Peyer's patch (tissue), 4 donors: ENCODE measurements around the gene HNF1A. TPM values are rescaled to one million over a fixed set of nuclear protein-coding genes. Genes with fewer than 3 reads are reported as not detected.

Experiments used
- DNase-seq, 3 donors: peaks; one replicate each; pipeline ENCODE4 v3.0.0-alpha.2; 2017 to 2019
- H3K27ac ChIP-seq, 4 donors: fragments of 200-600 bp; sonication (generic); one replicate each; pipeline ENCODE4 v1.5.1; 2016 to 2019
- H3K27me3 ChIP-seq, 2 donors: fragments of 200-600 bp; sonication (generic); one replicate each; pipeline ENCODE4 v1.5.1; 2019
- H3K36me3 ChIP-seq, 3 donors: fragments of 200-600 bp; sonication (generic); one replicate each; pipeline ENCODE4 v1.5.1; 2016 to 2019
- H3K4me1 ChIP-seq, 4 donors: fragments of 200-600 bp; sonication (generic); one replicate each; pipeline ENCODE4 v1.5.1; 2016 to 2019
- H3K4me3 ChIP-seq, 4 donors: fragments of 200-600 bp; sonication (generic); 1 replicate in 3 of 4; 2 replicates in 1 of 4; pipeline ENCODE4 v1.5.1; 2016 to 2019; ENCODE audit warnings: mild to moderate bottlenecking in 1 of 4
- H3K9me3 ChIP-seq, 4 donors: fragments of 200-600 bp; sonication (generic); one replicate each; pipeline ENCODE4 v1.5.1; 2016 to 2019; ENCODE audit warnings: mild to moderate bottlenecking in 1 of 4
- CTCF ChIP-seq, 6 experiments: fragments of 450-650 bp in 4 of 6; fragments of 200-600 bp in 2 of 6; sonication (generic) in 1 of 6; IDR thresholded peaks; one replicate each; pipeline ENCODE4 v1.5.1; 2017 to 2019; ENCODE audit warnings: antibody characterized with exemption in 6 of 6, mild to moderate bottlenecking in 3 of 6, moderate library complexity in 1 of 6
- POLR2A ChIP-seq, 2 donors: fragments of 450-650 bp; IDR thresholded peaks; one replicate each; pipeline ENCODE4 v1.5.1; 2017; ENCODE audit warnings: antibody characterized with exemption in 2 of 2, mild to moderate bottlenecking in 2 of 2, moderate library complexity in 2 of 2
- total RNA-seq, 4 donors: library from RNA; depleted of rRNA; stranded (reverse); fragments of >200 nt; gene quantifications; one replicate each; pipeline ENCODE4 v1.1.0, GENCODE V29; 2016

Gene HNF1A
- total RNA-seq, 4 donors from 2014 or later = 15.7 to 93.6 (median 57.0) TPM

DNA sequence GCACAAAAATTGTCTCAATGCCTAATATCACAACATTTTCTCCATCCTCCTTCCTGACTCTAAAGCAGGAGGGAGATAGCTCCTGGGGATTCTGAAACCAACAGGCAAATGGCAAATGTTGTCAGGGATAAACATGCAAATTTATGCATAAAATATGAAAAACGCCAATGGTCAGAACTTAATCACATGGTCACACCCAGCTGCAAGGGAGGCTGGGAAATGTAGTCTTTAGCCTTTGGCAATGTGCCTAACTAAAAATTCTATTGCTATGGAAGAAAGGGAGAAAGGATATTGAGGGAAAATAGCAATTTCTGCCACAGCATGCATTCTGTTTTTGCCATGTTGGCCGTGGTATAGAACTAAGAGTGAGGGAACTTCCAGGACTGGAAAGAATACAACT, 72.4 kb downstream of the HNF1A start:
- no peaks in the 10 kb centered on the region for H3K27me3 ChIP-seq
- H3K36me3 ChIP-seq = no peaks in the 10 kb centered on the region
- H3K9me3 ChIP-seq = no peaks in the 10 kb centered on the region
- H3K4me1 ChIP-seq = no peaks in the 10 kb centered on the region
- TF ChIP-seq POLR2A (IDR thresholded peaks at IDR 0.05) (no peak), CTCF (IDR thresholded peaks at IDR 0.05) (no peak)
- H3K4me3 ChIP-seq = no peak overlapping the region
- no peak for DNase-seq
- H3K27ac ChIP-seq = no peak overlapping the region

Other genes with a start within 250 kb of the HNF1A start
- gene SPPL3, start 74.2 kb upstream of the HNF1A start, total RNA-seq = 10 to 100 TPM; 26.4 to 50.2 (median 34.9) TPM
- gene C12orf43, start 37.9 kb downstream of the HNF1A start, total RNA-seq = 10 to 100 TPM in 2 of 4 donors, 1 to 10 TPM in 2; 7.6 to 16.5 (median 12.0) TPM
- 1 to 10 TPM in 1 of 4 donors, under 1 TPM in 2, not detected in 1; 0.66 to 1.2 (median 0.94) TPM for gene OASL, start 60.7 kb downstream of the HNF1A start, total RNA-seq
- 1 to 10 TPM in 3 of 4 donors, not detected in 1; 1.0 to 9.1 (median 1.7) TPM for gene P2RX7, start 154.3 kb downstream of the HNF1A start, total RNA-seq
- 100 to 1,000 TPM in 3 of 4 donors, 10 to 100 TPM in 1; 42.9 to 248 (median 154) TPM for gene P2RX4, start 231.6 kb downstream of the HNF1A start, total RNA-seq